CD4-positive, alpha-beta T cell (primary cell): Measurements from ENCODE around the gene CD2AP. TPM values are rescaled to one million over a fixed set of nuclear protein-coding genes. Genes with fewer than 3 reads are reported as not detected.
"Not testable (repeated sequence)": the region's sequence is repeated elsewhere in the genome, so short reads cannot be mapped to it uniquely, and the experiment has no call there.

ENCODE experiments used
- ATAC-seq: fragments of 200-7000 bp; cut with Tn5 transposase; one replicate; pipeline ENCODE4 v1.10.0; 2022; ENCODE audit warnings: mild to moderate bottlenecking; ENCODE audit not compliant: poor library complexity
- CTCF ChIA-PET: fragments of 350-600 bp; sonication (Branson Sonifier 250); formaldehyde crosslinking; loops from one replicate; lab custom pipeline; 2021; ENCODE audit warnings: antibody characterized with exemption, inconsistent platforms; lab: Charles Lee
- POLR2A ChIA-PET: fragments of 350-600 bp; sonication (Branson Sonifier 250); formaldehyde crosslinking; loops from one replicate; lab custom pipeline; 2021; ENCODE audit warnings: antibody characterized with exemption, inconsistent platforms; lab: Charles Lee
- DNase-seq, 14 experiments: peaks; one replicate each; pipeline ENCODE4 v3.0.0-alpha.2; 2013 to 2020; ENCODE audit warnings: mixed read lengths in 2 of 14
- H3K27ac ChIP-seq, 2 donors: one replicate each; pipeline versions ENCODE4 v1.5.1 to v1.7.0; 2013; ENCODE audit warnings: low read length in 2 of 2, low read depth in 1 of 2, mild to moderate bottlenecking in 1 of 2
- H3K27me3 ChIP-seq, 2 experiments: 1 replicate in 1 of 2; 2 replicates in 1 of 2; pipeline versions ENCODE4 v1.6.1 to v1.7.0; 2013; ENCODE audit warnings: low read length in 2 of 2, control low read depth in 1 of 2, mild to moderate bottlenecking in 1 of 2, moderate library complexity in 1 of 2; ENCODE audit not compliant: insufficient read depth in 2 of 2, control insufficient read depth in 1 of 2
- H3K36me3 ChIP-seq: one replicate; pipeline ENCODE4 v1.6.1; 2013; ENCODE audit warnings: low read length, control low read depth; ENCODE audit not compliant: insufficient read depth
- H3K4me1 ChIP-seq: one replicate; pipeline ENCODE4 v1.6.1; 2013; ENCODE audit warnings: low read length, control low read depth; ENCODE audit not compliant: insufficient read depth
- H3K4me3 ChIP-seq: one replicate; pipeline ENCODE4 v1.5.1; 2013; ENCODE audit warnings: mild to moderate bottlenecking, low read length, moderate library complexity
- H3K9me3 ChIP-seq, 2 experiments: 1 replicate in 1 of 2; 2 replicates in 1 of 2; pipeline versions ENCODE4 v1.6.1 to v1.7.0; 2013; ENCODE audit warnings: low read length in 2 of 2, mild to moderate bottlenecking in 2 of 2, control low read depth in 1 of 2, moderate library complexity in 1 of 2; ENCODE audit not compliant: control insufficient read depth in 1 of 2, insufficient read depth in 1 of 2
- H3K27ac Mint-ChIP-seq: one replicate; pipeline ENCODE4 v1.8.0; 2020; ENCODE audit warnings: mixed read lengths
- H3K27me3 Mint-ChIP-seq: one replicate; pipeline ENCODE4 v1.8.0; 2021; ENCODE audit warnings: mixed read lengths
- H3K36me3 Mint-ChIP-seq: one replicate; pipeline ENCODE4 v1.8.0; 2021; ENCODE audit warnings: low read depth, mixed read lengths
- H3K4me1 Mint-ChIP-seq: one replicate; pipeline ENCODE4 v1.8.0; 2021; ENCODE audit warnings: low read depth, mixed read lengths
- H3K4me3 Mint-ChIP-seq: one replicate; pipeline ENCODE4 v1.8.0; 2020; ENCODE audit warnings: mild to moderate bottlenecking, mixed read lengths
- H3K9me3 Mint-ChIP-seq: one replicate; pipeline ENCODE4 v1.8.0; 2020; ENCODE audit warnings: mixed read lengths
- CTCF ChIP-seq: fragments of 200-600 bp; IDR thresholded peaks from one replicate; pipeline ENCODE4 v1.8.0; 2022; ENCODE audit warnings: antibody characterized with exemption, mild to moderate bottlenecking
- intact Hi-C, 2 experiments: fragments of 100-400 bp; cut with DNase I in 1 of 2; cut with micrococcal nuclease in 1 of 2; formaldehyde crosslinking; loops; one replicate each; pipeline versions ENCODE4 v1.15.1 to v1.9.0; 2023 to 2025; cut with DNase I, micrococcal nuclease
- total RNA-seq, 174 experiments: library from RNA in 2 of 174; stranded (reverse) in 2 of 174; gene quantifications; one replicate each; pipeline ENCODE4 v1.2.3 and lab custom pipeline; 2021 to 2026

Gene CD2AP
- total RNA-seq, 2 experiments from 2014 or later: 29.4 to 31.3 TPM

GRCh38 chr6:47563162-47563561 lies 85.6 kb downstream of the CD2AP start:
- H3K27me3 Mint-ChIP-seq: no peaks in the 10 kb centered on the region
- CTCF ChIA-PET: no interaction called here
- H3K27ac Mint-ChIP-seq: no peak overlapping the region

GRCh38 chr6:47566602-47567001 lies 89.0 kb downstream of the CD2AP start:
- CTCF ChIA-PET, H3K4me3 ChIP-seq, H3K27me3 Mint-ChIP-seq, H3K27me3 ChIP-seq, H3K4me3 Mint-ChIP-seq, H3K36me3 ChIP-seq, DNase-seq, H3K4me1 ChIP-seq, H3K27ac Mint-ChIP-seq, H3K9me3 Mint-ChIP-seq, intact Hi-C loops, ATAC-seq, H3K4me1 Mint-ChIP-seq, H3K27ac ChIP-seq, H3K9me3 ChIP-seq, POLR2A ChIA-PET: not testable (repeated sequence)
- H3K36me3 Mint-ChIP-seq: peaks cover 13% of the 10 kb centered on the region

More at GRCh38 chr6:47563162-47563561, 85.6 kb downstream of the CD2AP start:
- no peak for TF ChIP-seq CTCF
- ATAC-seq (no peak), DNase-seq (no peak)
- H3K27ac ChIP-seq: no peak overlapping the region
- no peaks in the 10 kb centered on the region for H3K36me3 ChIP-seq
- Mint-ChIP-seq H3K36me3 (peaks cover 45% of the 10 kb centered on the region), H3K9me3 (no peaks in the 10 kb centered on the region), H3K4me3 (no peak overlapping the region), H3K4me1 (peaks cover 11% of the 10 kb centered on the region)
- H3K27me3 ChIP-seq: no peaks in the 10 kb centered on the region
- no peaks in the 10 kb centered on the region for H3K4me1 ChIP-seq
- POLR2A ChIA-PET: no interaction called here
- intact Hi-C loops: no loop called here
- no peaks in the 10 kb centered on the region for H3K9me3 ChIP-seq
- no peak overlapping the region for H3K4me3 ChIP-seq

GRCh38 chr6:47567586-47567985 lies 90.0 kb downstream of the CD2AP start:
- POLR2A ChIA-PET: no interaction called here
- Histone ChIP-seq H3K27ac (no peak overlapping the region), H3K4me3 (no peak overlapping the region), H3K27me3 (no peaks in the 10 kb centered on the region), H3K4me1 (no peaks in the 10 kb centered on the region), H3K9me3 (no peaks in the 10 kb centered on the region), H3K36me3 (no peaks in the 10 kb centered on the region)
- H3K36me3 Mint-ChIP-seq: peaks cover 13% of the 10 kb centered on the region
- no peaks in the 10 kb centered on the region for H3K27me3 Mint-ChIP-seq
- no peak overlapping the region for H3K27ac Mint-ChIP-seq
- no peaks in the 10 kb centered on the region for H3K9me3 Mint-ChIP-seq
- no peak for TF ChIP-seq CTCF
- H3K4me3 Mint-ChIP-seq: no peak overlapping the region
- CTCF ChIA-PET: no interaction called here
- no peak for DNase-seq
- H3K4me1 Mint-ChIP-seq: peaks cover 4% of the 10 kb centered on the region
- no peak for ATAC-seq
- intact Hi-C loops: no loop called here

- Mint-ChIP-seq H3K36me3 (peaks cover 17% of the 10 kb centered on the region), H3K27ac (no peak overlapping the region), H3K4me3 (no peak overlapping the region), H3K4me1 (peaks cover 4% of the 10 kb centered on the region), H3K9me3 (no peaks in the 10 kb centered on the region), H3K27me3 (no peaks in the 10 kb centered on the region)
- no peak for TF ChIP-seq CTCF
- Histone ChIP-seq H3K9me3 (no peaks in the 10 kb centered on the region), H3K4me3 (no peak overlapping the region), H3K36me3 (peaks cover 7% of the 10 kb centered on the region), H3K27ac (no peak overlapping the region), H3K4me1 (no peaks in the 10 kb centered on the region), H3K27me3 (no peaks in the 10 kb centered on the region)
- POLR2A ChIA-PET: no interaction called here
- CTCF ChIA-PET: no interaction called here
- DNase-seq (no peak), ATAC-seq (no peak)
- intact Hi-C loops: loop anchor here in 1 of 2 experiments (10.0 kb wide), 1 partner anchor 97 kb away; the partner anchor contains the start of gene CD2AP
Observed at GRCh38 chr6:47571488-47571887, 93.9 kb downstream of the CD2AP start.
